ENCODE results near the gene NBEAL2.

GRCh38 chr3:47020311-47020710, 40.8 kb downstream of the NBEAL2 start:
- TF ChIP-seq CTCF (IDR thresholded peaks at IDR 0.05 in 8 of 11, conservative IDR thresholded peaks at IDR 0.05 in 3 of 11), result no peak
- no peak for TF ChIP-seq POLR2AphosphoS5 (IDR thresholded peaks at IDR 0.05)

Data from spleen (tissue), 7 donors.